RWPE2 (cell line): Measurements from ENCODE around the gene CEACAM6.

Experiments used
- ATAC-seq: fragments of 200-7000 bp; cut with Tn5 transposase; 3 replicates; pipeline ENCODE4 v1.9.1; 2021; ENCODE audit warnings: low read depth
- DNase-seq: peaks from one replicate; pipeline ENCODE4 v3.0.0-alpha.2; 2020; ENCODE audit warnings: low spot score
- H3K27ac ChIP-seq: fragments of 450-650 bp; 2 replicates; pipeline ENCODE4 v1.5.1; 2017; ENCODE audit warnings: mild to moderate bottlenecking; ENCODE audit not compliant: poor library complexity, severe bottlenecking
- H3K27me3 ChIP-seq: fragments of 250-450 bp; sonication (Bioruptor Pico); 2 replicates; pipeline ENCODE4 v1.5.1; 2021; ENCODE audit warnings: mild to moderate bottlenecking, moderate library complexity; ENCODE audit not compliant: insufficient read depth, poor library complexity, severe bottlenecking
- H3K36me3 ChIP-seq: fragments of 250-450 bp; sonication (Bioruptor Pico); 2 replicates; pipeline ENCODE4 v1.5.1; 2020; ENCODE audit warnings: low read depth, mild to moderate bottlenecking, moderate library complexity
- H3K4me1 ChIP-seq: fragments of 250-450 bp; sonication (Bioruptor Pico); 2 replicates; pipeline ENCODE4 v1.5.1; 2021; ENCODE audit warnings: mild to moderate bottlenecking, moderate library complexity; ENCODE audit not compliant: insufficient read depth, poor library complexity, severe bottlenecking
- H3K4me3 ChIP-seq: fragments of 250-450 bp; sonication (Bioruptor Pico); 2 replicates; pipeline ENCODE4 v1.5.1; 2021; ENCODE audit warnings: mild to moderate bottlenecking, moderate library complexity; ENCODE audit not compliant: severe bottlenecking
- H3K9me3 ChIP-seq: fragments of 250-450 bp; sonication (Bioruptor Pico); 2 replicates; pipeline ENCODE4 v1.5.1; 2021; ENCODE audit warnings: mild to moderate bottlenecking, moderate library complexity; ENCODE audit not compliant: severe bottlenecking
- TF ChIP-seq, protein P1 (sequence below): fragments of 450-650 bp; IDR thresholded peaks from one replicate; pipeline ENCODE4 v1.5.1; 2017; ENCODE audit warnings: mild to moderate bottlenecking, moderate library complexity; ENCODE audit not compliant: poor library complexity, severe bottlenecking

Gene CEACAM6

GRCh38 chr19:41795031-41795461, 39.7 kb downstream of the CEACAM6 start:
- peaks cover 15% of the 10 kb centered on the region for H3K27me3 ChIP-seq
- H3K4me1 ChIP-seq: peaks cover 12% of the 10 kb centered on the region
- ATAC-seq: peak; percentile 70
- DNase-seq: no peak
- TF ChIP-seq, protein P1, sequence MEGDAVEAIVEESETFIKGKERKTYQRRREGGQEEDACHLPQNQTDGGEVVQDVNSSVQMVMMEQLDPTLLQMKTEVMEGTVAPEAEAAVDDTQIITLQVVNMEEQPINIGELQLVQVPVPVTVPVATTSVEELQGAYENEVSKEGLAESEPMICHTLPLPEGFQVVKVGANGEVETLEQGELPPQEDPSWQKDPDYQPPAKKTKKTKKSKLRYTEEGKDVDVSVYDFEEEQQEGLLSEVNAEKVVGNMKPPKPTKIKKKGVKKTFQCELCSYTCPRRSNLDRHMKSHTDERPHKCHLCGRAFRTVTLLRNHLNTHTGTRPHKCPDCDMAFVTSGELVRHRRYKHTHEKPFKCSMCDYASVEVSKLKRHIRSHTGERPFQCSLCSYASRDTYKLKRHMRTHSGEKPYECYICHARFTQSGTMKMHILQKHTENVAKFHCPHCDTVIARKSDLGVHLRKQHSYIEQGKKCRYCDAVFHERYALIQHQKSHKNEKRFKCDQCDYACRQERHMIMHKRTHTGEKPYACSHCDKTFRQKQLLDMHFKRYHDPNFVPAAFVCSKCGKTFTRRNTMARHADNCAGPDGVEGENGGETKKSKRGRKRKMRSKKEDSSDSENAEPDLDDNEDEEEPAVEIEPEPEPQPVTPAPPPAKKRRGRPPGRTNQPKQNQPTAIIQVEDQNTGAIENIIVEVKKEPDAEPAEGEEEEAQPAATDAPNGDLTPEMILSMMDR: peak; percentile 92
- no peak overlapping the region for H3K27ac ChIP-seq
- no peak overlapping the region for H3K4me3 ChIP-seq
- H3K36me3 ChIP-seq: no peaks in the 10 kb centered on the region
- H3K9me3 ChIP-seq: no peaks in the 10 kb centered on the region

GRCh38 chr19:41796362-41796761, 41.0 kb downstream of the CEACAM6 start, which contains the start of gene CEACAM3:
Gene CEACAM3, plus strand, starts transcription at chr19:41796587. Its CDS starts 91 bp downstream, at chr19:41796678.
- Histone ChIP-seq H3K27ac (no peak within 1 kb of the TSS), H3K4me3 (no peak within 1 kb of the TSS)
- no peak for ATAC-seq

GRCh38 chr19:41796901-41797300, 41.6 kb downstream of the CEACAM6 start:
- TF ChIP-seq, protein P1: no peak
- no peak for ATAC-seq
- no peaks in the 10 kb centered on the region for H3K9me3 ChIP-seq
- no peak for DNase-seq
- H3K27ac ChIP-seq: no peak overlapping the region
- no peak overlapping the region for H3K4me3 ChIP-seq
- peaks cover 8% of the 10 kb centered on the region for H3K27me3 ChIP-seq
- H3K4me1 ChIP-seq: peaks cover 12% of the 10 kb centered on the region
- no peaks in the 10 kb centered on the region for H3K36me3 ChIP-seq

More at GRCh38 chr19:41796362-41796761, 41.0 kb downstream of the CEACAM6 start, which contains the start of gene CEACAM3:
- DNase-seq: no peak
- peaks cover 12% of the 10 kb centered on the region for H3K4me1 ChIP-seq
- H3K9me3 ChIP-seq: no peaks in the 10 kb centered on the region
- TF ChIP-seq, protein P1: no peak
- H3K36me3 ChIP-seq: no peaks in the 10 kb centered on the region
- peaks cover 8% of the 10 kb centered on the region for H3K27me3 ChIP-seq

DNA sequence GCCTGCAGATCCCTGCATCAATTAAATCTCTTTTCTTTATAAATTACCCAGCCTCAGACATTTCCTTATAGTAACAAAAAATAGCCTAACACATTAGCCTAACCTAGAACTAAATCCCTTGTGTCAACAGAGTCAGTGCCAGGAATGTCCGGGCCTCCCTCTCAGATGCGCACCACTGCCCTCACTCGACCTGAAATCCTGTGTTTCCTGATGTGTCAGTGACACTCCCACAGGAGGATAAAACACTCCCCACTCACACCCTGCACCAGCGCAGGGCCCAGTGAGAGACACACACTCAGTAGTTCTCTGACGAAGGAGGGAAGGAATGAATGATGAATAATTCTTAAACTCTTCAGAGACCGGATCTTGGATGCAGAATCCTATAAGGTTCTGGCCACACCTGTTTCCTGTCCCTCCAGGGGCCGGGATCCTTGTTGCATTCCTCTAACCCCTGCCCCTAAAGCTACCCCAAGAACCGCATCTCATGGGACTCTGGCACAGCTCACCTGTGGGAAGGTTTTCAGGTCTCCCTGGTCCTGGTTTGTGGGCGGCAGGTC, 44.2 kb downstream of the CEACAM6 start:
- no peaks in the 10 kb centered on the region for H3K36me3 ChIP-seq
- no peaks in the 10 kb centered on the region for H3K9me3 ChIP-seq
- TF ChIP-seq, protein P1: no peak
- no peaks in the 10 kb centered on the region for H3K27me3 ChIP-seq
- DNase-seq (no peak), ATAC-seq (peak; percentile 73)
- H3K4me1 ChIP-seq: peaks cover 12% of the 10 kb centered on the region
- H3K4me3 ChIP-seq: no peak overlapping the region
- peak overlapping the region; percentile 13 for H3K27ac ChIP-seq

- DNase-seq (no peak), ATAC-seq (no peak)
- Histone ChIP-seq H3K4me1 (peaks cover 12% of the 10 kb centered on the region), H3K27me3 (no peaks in the 10 kb centered on the region), H3K36me3 (no peaks in the 10 kb centered on the region), H3K4me3 (no peak overlapping the region), H3K9me3 (no peaks in the 10 kb centered on the region), H3K27ac (no peak overlapping the region)
- TF ChIP-seq, protein P1: no peak
Measured at GRCh38 chr19:41801031-41801430, 45.7 kb downstream of the CEACAM6 start.
